ENCODE results near the gene ZCCHC7. TPM values are rescaled to one million over a fixed set of nuclear protein-coding genes. Genes with fewer than 3 reads are reported as not detected.

The ZCCHC7 gene
- total and polyA plus RNA-seq, 5 donors from 2014 or later, result 32.3 to 43.6 (median 34.8) TPM

DNA sequence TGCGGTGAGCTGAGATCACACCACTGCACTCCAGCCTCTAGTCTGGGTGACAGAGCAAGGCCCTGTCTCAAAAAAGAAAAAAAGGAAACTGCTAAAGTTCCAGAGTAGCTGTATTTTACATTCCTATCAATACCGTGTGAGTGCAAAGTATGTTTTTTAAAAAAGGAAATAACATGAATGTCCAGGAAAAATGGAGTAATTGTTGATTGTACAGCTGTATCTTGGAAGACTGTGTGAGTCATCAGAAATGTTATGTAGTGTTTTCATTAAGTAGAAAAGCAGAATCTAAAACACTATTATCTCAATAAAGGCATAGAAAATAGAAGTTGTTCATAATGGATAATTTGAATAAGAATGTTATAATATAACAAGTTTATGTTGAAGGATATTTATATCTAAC lies 53.9 kb downstream of the ZCCHC7 start:
- ATAC-seq (ENCODE audit: low read depth in 2 of 2) (no peak), DNase-seq (no peak)
- no peak overlapping the region for H3K27ac ChIP-seq (ENCODE audit: insufficient read depth, low read length, poor library complexity, severe bottlenecking)
- no peak overlapping the region for H3K4me3 ChIP-seq (ENCODE audit: low read depth, low read length)
- H3K27me3 ChIP-seq (ENCODE audit: control insufficient read depth, insufficient read depth, low read length), result no peaks in the 10 kb centered on the region
- Mint-ChIP-seq H3K27ac (no peak overlapping the region), H3K27me3 (no peaks in the 10 kb centered on the region), H3K9me3 (no peaks in the 10 kb centered on the region), H3K4me3 (no peak overlapping the region), H3K4me1 (peaks cover 18 to 40% (median 19%) of the 10 kb centered on the region in 4 donors), H3K36me3 (peaks cover 34% of the 10 kb centered on the region)
- H3K36me3 ChIP-seq (ENCODE audit: control insufficient read depth, insufficient read depth, low read length), result peaks cover 9% of the 10 kb centered on the region
- H3K9me3 ChIP-seq (ENCODE audit: control insufficient read depth in 2 of 2, low read length in 2 of 2), result no peaks in the 10 kb centered on the region
- no peaks in the 10 kb centered on the region for H3K4me1 ChIP-seq (ENCODE audit: control insufficient read depth, insufficient read depth, low read length, poor library complexity, severe bottlenecking)

DNA sequence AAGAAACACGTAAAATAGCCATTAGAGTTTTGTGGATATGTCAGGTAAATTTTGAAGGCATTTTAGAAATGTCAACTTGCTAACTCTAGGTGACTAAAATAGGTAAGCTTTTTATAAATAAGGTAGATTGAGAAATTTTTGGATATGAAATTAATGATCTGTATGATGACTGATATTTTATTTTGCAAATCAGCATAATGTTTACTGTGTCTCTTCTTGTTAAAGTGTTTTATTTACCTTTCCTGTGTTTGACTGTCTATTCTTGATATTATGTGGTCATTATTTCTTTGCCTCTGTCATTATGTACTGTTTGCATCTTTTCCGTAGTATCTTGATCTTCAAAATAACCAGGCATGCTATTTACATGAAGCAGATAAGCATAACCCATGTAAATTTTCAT lies 58.4 kb downstream of the ZCCHC7 start:
- no peaks in the 10 kb centered on the region for H3K27me3 ChIP-seq (ENCODE audit: control insufficient read depth, insufficient read depth, low read length)
- H3K36me3 Mint-ChIP-seq, result peaks cover 18% of the 10 kb centered on the region
- peaks cover 3% of the 10 kb centered on the region for H3K36me3 ChIP-seq (ENCODE audit: control insufficient read depth, insufficient read depth, low read length)
- H3K9me3 ChIP-seq (ENCODE audit: control insufficient read depth in 2 of 2, low read length in 2 of 2), result no peaks in the 10 kb centered on the region
- no peak overlapping the region for H3K4me3 ChIP-seq (ENCODE audit: low read depth, low read length)
- no peaks in the 10 kb centered on the region for H3K4me1 ChIP-seq (ENCODE audit: control insufficient read depth, insufficient read depth, low read length, poor library complexity, severe bottlenecking)
- H3K27me3 Mint-ChIP-seq, result no peaks in the 10 kb centered on the region
- H3K9me3 Mint-ChIP-seq, result peaks cover 0 to 6% (median 0%) of the 10 kb centered on the region in 7 donors
- peaks cover 10 to 24% (median 17%) of the 10 kb centered on the region in 4 donors for H3K4me1 Mint-ChIP-seq
- H3K27ac Mint-ChIP-seq, result no peak overlapping the region
- ATAC-seq (ENCODE audit: low read depth in 2 of 2), result no peak
- H3K27ac ChIP-seq (ENCODE audit: insufficient read depth, low read length, poor library complexity, severe bottlenecking), result no peak overlapping the region
- H3K4me3 Mint-ChIP-seq, result no peak overlapping the region
- no peak for DNase-seq

DNA sequence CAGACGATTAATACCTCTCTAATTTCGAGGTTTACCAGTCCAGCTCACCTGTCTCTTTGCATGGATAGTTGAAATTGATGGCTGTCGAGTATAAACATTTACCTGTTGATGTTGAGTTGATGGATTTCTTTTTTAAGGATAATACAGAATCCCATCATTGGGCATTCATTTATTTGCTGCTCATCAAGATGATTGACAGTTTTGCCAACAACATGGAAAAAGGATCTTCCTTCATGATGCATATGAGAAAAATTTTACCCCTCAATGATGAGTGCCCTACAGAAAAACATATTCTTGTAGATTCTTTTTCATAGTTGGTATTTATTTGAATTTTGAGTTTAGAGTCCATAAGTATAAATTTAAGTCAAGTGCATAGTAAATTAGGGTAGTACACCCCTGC lies 59.2 kb downstream of the ZCCHC7 start:
- Mint-ChIP-seq H3K4me1 (peaks cover 10 to 31% (median 21%) of the 10 kb centered on the region in 4 donors), H3K27me3 (no peaks in the 10 kb centered on the region)
- no peaks in the 10 kb centered on the region for H3K27me3 ChIP-seq (ENCODE audit: control insufficient read depth, insufficient read depth, low read length)

DNA sequence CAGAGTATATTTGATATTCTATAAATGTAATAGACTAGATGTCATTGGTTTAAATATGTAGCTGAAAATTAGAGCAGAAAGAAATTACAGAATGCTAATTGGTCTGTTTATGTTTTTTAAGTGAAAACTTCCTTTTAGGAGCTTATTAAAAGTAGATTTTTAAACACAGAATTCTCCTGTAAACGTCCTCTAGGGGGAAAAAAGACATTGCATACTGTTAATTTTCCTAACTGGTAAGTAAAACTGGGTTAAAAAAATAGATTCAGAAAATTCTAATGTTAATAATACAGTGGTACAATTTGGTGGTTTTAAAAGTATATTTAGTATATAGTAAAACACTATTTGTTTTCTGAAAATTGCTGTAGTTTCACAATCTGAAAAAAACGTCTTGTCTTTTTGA lies 59.8 kb downstream of the ZCCHC7 start:
- Mint-ChIP-seq H3K27ac (no peak overlapping the region), H3K4me1 (peaks cover 10 to 35% (median 25%) of the 10 kb centered on the region in 4 donors), H3K36me3 (peaks cover 30% of the 10 kb centered on the region), H3K27me3 (no peaks in the 10 kb centered on the region), H3K9me3 (peaks cover 0 to 6% (median 0%) of the 10 kb centered on the region in 7 donors), H3K4me3 (no peak overlapping the region)
- H3K27me3 ChIP-seq (ENCODE audit: control insufficient read depth, insufficient read depth, low read length), result no peaks in the 10 kb centered on the region
- no peak overlapping the region for H3K4me3 ChIP-seq (ENCODE audit: low read depth, low read length)
- H3K27ac ChIP-seq (ENCODE audit: insufficient read depth, low read length, poor library complexity, severe bottlenecking), result no peak overlapping the region
- no peaks in the 10 kb centered on the region for H3K9me3 ChIP-seq (ENCODE audit: control insufficient read depth in 2 of 2, low read length in 2 of 2)
- ATAC-seq (ENCODE audit: low read depth in 2 of 2), result no peak
- H3K36me3 ChIP-seq (ENCODE audit: control insufficient read depth, insufficient read depth, low read length), result peaks cover 3% of the 10 kb centered on the region
- DNase-seq, result no peak
- H3K4me1 ChIP-seq (ENCODE audit: control insufficient read depth, insufficient read depth, low read length, poor library complexity, severe bottlenecking), result no peaks in the 10 kb centered on the region

More for the DNA sequence above, 59.2 kb downstream of the ZCCHC7 start:
- no peak overlapping the region for H3K4me3 Mint-ChIP-seq
- Histone ChIP-seq H3K4me1 (ENCODE audit: control insufficient read depth, insufficient read depth, low read length, poor library complexity, severe bottlenecking) (no peaks in the 10 kb centered on the region), H3K36me3 (ENCODE audit: control insufficient read depth, insufficient read depth, low read length) (peaks cover 3% of the 10 kb centered on the region), H3K4me3 (ENCODE audit: low read depth, low read length) (no peak overlapping the region), H3K9me3 (ENCODE audit: control insufficient read depth in 2 of 2, low read length in 2 of 2) (no peaks in the 10 kb centered on the region), H3K27ac (ENCODE audit: insufficient read depth, low read length, poor library complexity, severe bottlenecking) (no peak overlapping the region)
- peaks cover 25% of the 10 kb centered on the region for H3K36me3 Mint-ChIP-seq
- H3K27ac Mint-ChIP-seq, result no peak overlapping the region
- DNase-seq, result no peak
- H3K9me3 Mint-ChIP-seq, result peaks cover 0 to 6% (median 0%) of the 10 kb centered on the region in 7 donors
- ATAC-seq (ENCODE audit: low read depth in 2 of 2), result no peak

- no peaks in the 10 kb centered on the region for H3K27me3 Mint-ChIP-seq
- Histone ChIP-seq H3K9me3 (ENCODE audit: control insufficient read depth in 2 of 2, low read length in 2 of 2) (no peaks in the 10 kb centered on the region), H3K27me3 (ENCODE audit: control insufficient read depth, insufficient read depth, low read length) (no peaks in the 10 kb centered on the region), H3K4me3 (ENCODE audit: low read depth, low read length) (no peak overlapping the region), H3K27ac (ENCODE audit: insufficient read depth, low read length, poor library complexity, severe bottlenecking) (no peak overlapping the region), H3K36me3 (ENCODE audit: control insufficient read depth, insufficient read depth, low read length) (peaks cover 4% of the 10 kb centered on the region), H3K4me1 (ENCODE audit: control insufficient read depth, insufficient read depth, low read length, poor library complexity, severe bottlenecking) (peaks cover 7% of the 10 kb centered on the region)
- peaks cover 31% of the 10 kb centered on the region for H3K36me3 Mint-ChIP-seq
- H3K4me1 Mint-ChIP-seq, result peaks cover 17 to 45% (median 27%) of the 10 kb centered on the region in 4 donors
- ATAC-seq (ENCODE audit: low read depth in 2 of 2) (no peak), DNase-seq (no peak)
- H3K4me3 Mint-ChIP-seq, result no peak overlapping the region
- H3K9me3 Mint-ChIP-seq, result peaks cover 0 to 6% (median 0%) of the 10 kb centered on the region in 7 donors
- H3K27ac Mint-ChIP-seq, result peak overlapping the region in 1 of 3 donors; percentile 62
Measured at GRCh38 chr9:37182718-37183117, 62.3 kb downstream of the ZCCHC7 start.

GRCh38 chr9:37184905-37185867 lies 64.8 kb downstream of the ZCCHC7 start:
- no peak for DNase-seq
- H3K4me3 Mint-ChIP-seq, result peak overlapping the region in 1 of 4 donors; percentile 43
- peaks cover 0 to 6% (median 0%) of the 10 kb centered on the region in 7 donors for H3K9me3 Mint-ChIP-seq
- Histone ChIP-seq H3K27me3 (ENCODE audit: control insufficient read depth, insufficient read depth, low read length) (no peaks in the 10 kb centered on the region), H3K9me3 (ENCODE audit: control insufficient read depth in 2 of 2, low read length in 2 of 2) (no peaks in the 10 kb centered on the region), H3K4me3 (ENCODE audit: low read depth, low read length) (no peak overlapping the region), H3K4me1 (ENCODE audit: control insufficient read depth, insufficient read depth, low read length, poor library complexity, severe bottlenecking) (peaks cover 11% of the 10 kb centered on the region), H3K27ac (ENCODE audit: insufficient read depth, low read length, poor library complexity, severe bottlenecking) (no peak overlapping the region), H3K36me3 (ENCODE audit: control insufficient read depth, insufficient read depth, low read length) (peaks cover 6% of the 10 kb centered on the region)
- H3K27ac Mint-ChIP-seq, result no peak overlapping the region
- no peak for ATAC-seq (ENCODE audit: low read depth in 2 of 2)
- H3K27me3 Mint-ChIP-seq, result no peaks in the 10 kb centered on the region
- H3K4me1 Mint-ChIP-seq, result peaks cover 25 to 46% (median 29%) of the 10 kb centered on the region in 4 donors
- H3K36me3 Mint-ChIP-seq, result peaks cover 38% of the 10 kb centered on the region

DNA sequence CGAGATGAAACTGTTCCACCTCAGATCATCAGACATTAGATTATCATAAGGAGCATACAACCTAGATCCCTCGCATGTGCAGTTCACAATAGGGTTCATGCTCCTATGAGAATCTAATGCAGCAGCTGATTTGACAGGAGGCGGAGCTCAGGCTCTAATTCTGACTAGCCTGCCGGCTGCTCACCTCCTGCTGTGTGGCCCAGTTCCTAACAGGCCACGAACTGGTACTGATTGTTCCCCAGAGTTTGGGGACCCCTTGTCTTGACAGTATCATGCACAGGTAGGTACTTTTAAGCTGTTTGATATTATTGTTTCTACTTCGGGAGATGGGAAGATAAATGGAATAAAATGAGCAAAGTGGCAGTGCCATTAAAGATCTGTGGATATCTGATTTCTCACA lies 66.9 kb downstream of the ZCCHC7 start:
- Mint-ChIP-seq H3K4me1 (peaks cover 20 to 51% (median 34%) of the 10 kb centered on the region in 4 donors), H3K36me3 (peaks cover 40% of the 10 kb centered on the region), H3K4me3 (peak overlapping the region in 3 of 4 donors; percentile 39 to 61 (median 57)), H3K9me3 (peaks cover 0 to 1% (median 0%) of the 10 kb centered on the region in 7 donors), H3K27ac (peak overlapping the region in 2 of 3 donors; percentile 11 to 85), H3K27me3 (no peaks in the 10 kb centered on the region)
- Histone ChIP-seq H3K36me3 (ENCODE audit: control insufficient read depth, insufficient read depth, low read length) (peaks cover 10% of the 10 kb centered on the region), H3K27ac (ENCODE audit: insufficient read depth, low read length, poor library complexity, severe bottlenecking) (no peak overlapping the region), H3K4me3 (ENCODE audit: low read depth, low read length) (peak overlapping the region; percentile 43), H3K27me3 (ENCODE audit: control insufficient read depth, insufficient read depth, low read length) (no peaks in the 10 kb centered on the region), H3K9me3 (ENCODE audit: control insufficient read depth in 2 of 2, low read length in 2 of 2) (no peaks in the 10 kb centered on the region), H3K4me1 (ENCODE audit: control insufficient read depth, insufficient read depth, low read length, poor library complexity, severe bottlenecking) (peaks cover 11% of the 10 kb centered on the region)
- DNase-seq (peak in 1 of 3 donors; percentile 7), ATAC-seq (ENCODE audit: low read depth in 2 of 2) (no peak)

Data from CD4-positive, CD25-positive, alpha-beta regulatory T cell (primary cell).